Fibroblast of villous mesenchyme (primary cell): ENCODE results near the gene EMP2. TPM values are rescaled to one million over a fixed set of nuclear protein-coding genes. Genes with fewer than 3 reads are reported as not detected.

Experiments
- DNase-seq: peaks from one replicate; pipeline ENCODE4 v3.0.0-alpha.2; 2010; ENCODE audit warnings: low read depth
- H3K4me3 ChIP-seq: 2 replicates; pipeline ENCODE4 v1.5.1; 2011; ENCODE audit warnings: low read depth, mild to moderate bottlenecking, low read length
- total RNA-seq: library from RNA; depleted of rRNA; stranded (reverse); fragments of >200 nt; gene quantifications from 2 replicates; pipeline ENCODE4 v1.2.3, GENCODE V29; 2012
- TF ChIP-seq, protein P1 (sequence below): IDR thresholded peaks from 2 replicates; pipeline ENCODE4 v1.5.1; 2012; ENCODE audit warnings: low read depth, mild to moderate bottlenecking, low read length; ENCODE audit not compliant: insufficient read depth

EMP2 gene
- total RNA-seq, 1 donor, result 13.0 TPM

DNA sequence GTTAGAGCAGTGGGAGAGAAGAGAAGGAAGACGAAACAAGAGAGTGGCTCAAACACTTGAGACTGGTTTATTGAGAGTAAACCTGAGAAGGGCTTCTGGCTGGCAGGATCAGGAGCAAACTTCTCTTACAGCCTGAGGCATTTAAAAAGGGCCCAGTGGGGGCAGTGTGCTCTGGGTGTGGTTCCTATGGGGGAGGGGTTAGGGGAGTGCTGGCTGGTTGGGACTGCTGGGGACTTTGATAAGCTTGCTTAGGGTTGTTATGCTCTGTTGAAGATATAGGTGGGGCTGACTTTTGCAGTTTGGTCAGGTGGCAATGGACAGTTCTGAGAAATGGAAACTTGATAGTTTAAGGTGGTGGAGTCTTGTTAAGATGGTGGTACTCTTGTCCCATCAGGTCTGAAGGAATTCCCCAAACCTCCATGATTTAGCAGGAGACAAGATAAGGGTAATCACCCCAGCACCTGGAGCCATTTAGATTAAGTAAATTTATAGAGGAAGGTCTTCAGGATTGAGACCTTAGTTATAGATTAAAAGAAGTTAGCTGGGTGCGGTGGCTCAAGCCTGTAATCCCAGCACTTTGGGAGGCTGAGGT, 79.3 kb downstream of the EMP2 start:
- no peak overlapping the region for H3K4me3 ChIP-seq
- TF ChIP-seq, protein P1, sequence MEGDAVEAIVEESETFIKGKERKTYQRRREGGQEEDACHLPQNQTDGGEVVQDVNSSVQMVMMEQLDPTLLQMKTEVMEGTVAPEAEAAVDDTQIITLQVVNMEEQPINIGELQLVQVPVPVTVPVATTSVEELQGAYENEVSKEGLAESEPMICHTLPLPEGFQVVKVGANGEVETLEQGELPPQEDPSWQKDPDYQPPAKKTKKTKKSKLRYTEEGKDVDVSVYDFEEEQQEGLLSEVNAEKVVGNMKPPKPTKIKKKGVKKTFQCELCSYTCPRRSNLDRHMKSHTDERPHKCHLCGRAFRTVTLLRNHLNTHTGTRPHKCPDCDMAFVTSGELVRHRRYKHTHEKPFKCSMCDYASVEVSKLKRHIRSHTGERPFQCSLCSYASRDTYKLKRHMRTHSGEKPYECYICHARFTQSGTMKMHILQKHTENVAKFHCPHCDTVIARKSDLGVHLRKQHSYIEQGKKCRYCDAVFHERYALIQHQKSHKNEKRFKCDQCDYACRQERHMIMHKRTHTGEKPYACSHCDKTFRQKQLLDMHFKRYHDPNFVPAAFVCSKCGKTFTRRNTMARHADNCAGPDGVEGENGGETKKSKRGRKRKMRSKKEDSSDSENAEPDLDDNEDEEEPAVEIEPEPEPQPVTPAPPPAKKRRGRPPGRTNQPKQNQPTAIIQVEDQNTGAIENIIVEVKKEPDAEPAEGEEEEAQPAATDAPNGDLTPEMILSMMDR, result no peak

DNA sequence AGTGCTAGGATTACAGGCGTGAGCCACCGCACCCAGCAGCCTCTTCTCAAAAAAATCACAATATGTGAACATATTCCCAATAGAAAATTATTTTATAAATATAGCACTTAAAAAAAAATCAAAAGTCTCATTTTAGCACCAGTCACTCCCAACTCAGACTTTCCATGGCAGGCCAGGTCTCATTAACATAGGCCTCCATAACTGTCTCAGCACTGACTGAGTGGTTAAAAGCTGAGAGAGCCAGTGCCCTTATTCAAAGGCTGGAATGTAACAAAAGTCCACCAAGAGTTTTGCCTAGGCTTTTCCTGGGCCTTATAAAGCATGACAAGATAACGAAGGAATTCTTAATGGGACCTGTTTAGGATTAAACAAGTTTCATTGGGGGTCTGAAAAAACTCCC, 79.8 kb downstream of the EMP2 start:
- TF ChIP-seq, protein P1, result no peak
- no peak overlapping the region for H3K4me3 ChIP-seq
- no peak for DNase-seq

More for the DNA sequence above, 79.3 kb downstream of the EMP2 start:
- DNase-seq, result no peak

DNA sequence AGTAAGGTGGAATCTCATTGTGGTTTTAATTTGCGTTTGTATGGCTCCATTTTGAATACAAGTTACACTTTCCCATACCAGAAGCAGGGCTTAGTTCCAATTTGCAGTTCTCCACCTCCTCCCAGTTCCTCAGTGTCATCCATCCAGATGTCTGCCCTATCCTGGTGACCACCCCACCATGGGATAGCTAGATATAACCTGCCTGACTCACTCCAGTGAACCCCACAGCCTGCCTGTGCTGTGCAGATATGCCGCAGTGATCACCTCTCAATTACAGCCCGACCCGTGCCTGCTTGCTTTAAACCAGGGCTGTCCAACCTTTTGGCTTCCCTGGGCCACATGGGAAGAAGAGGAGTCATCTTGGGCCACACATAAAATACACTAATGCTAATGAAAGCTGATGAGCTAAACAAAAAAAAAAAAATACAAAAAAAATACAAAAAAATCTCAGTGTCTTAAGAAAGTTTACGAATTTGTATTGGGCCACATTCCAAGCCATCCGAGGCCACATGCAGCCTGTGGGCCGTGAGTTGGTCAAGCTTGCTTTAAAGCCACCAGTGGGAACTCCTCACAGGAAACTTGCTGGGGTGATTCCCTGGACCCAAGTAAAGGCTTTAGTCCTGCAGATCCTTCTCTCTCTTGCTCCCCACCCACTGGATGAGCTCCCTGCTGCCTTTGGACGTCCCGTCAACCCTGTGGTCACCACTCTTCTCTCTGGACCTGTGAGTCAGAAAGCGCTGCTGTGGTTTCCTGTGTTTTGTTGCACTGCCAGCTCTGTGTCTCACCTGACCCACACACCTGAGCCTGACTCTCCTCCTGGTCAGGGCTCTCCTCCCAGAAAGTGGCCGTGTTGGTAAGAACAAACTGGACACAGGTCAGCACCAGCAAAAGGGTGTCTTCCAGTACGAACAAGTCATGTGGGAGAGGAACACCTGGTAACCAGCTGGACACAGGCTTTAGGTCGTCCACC, 83.0 kb downstream of the EMP2 start:
- H3K4me3 ChIP-seq, result no peak overlapping the region
- TF ChIP-seq, protein P1, result no peak
- DNase-seq, result no peak

DNA sequence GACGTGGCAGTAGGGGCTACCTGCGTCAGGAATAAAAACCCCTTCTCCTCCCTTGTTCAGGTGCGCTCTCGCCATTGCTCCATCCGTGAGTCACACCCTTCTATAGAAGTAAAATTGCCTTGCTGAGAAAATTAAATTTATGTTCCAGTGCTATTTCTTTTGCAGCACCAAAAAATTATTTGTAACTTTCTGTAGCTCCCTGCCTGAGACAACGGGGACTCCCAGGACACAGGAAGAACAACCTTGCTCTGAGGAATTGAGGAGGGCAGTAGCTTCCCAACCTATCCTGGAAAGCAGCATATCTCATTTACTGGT, 85.4 kb downstream of the EMP2 start:
- no peak overlapping the region for H3K4me3 ChIP-seq

DNA sequence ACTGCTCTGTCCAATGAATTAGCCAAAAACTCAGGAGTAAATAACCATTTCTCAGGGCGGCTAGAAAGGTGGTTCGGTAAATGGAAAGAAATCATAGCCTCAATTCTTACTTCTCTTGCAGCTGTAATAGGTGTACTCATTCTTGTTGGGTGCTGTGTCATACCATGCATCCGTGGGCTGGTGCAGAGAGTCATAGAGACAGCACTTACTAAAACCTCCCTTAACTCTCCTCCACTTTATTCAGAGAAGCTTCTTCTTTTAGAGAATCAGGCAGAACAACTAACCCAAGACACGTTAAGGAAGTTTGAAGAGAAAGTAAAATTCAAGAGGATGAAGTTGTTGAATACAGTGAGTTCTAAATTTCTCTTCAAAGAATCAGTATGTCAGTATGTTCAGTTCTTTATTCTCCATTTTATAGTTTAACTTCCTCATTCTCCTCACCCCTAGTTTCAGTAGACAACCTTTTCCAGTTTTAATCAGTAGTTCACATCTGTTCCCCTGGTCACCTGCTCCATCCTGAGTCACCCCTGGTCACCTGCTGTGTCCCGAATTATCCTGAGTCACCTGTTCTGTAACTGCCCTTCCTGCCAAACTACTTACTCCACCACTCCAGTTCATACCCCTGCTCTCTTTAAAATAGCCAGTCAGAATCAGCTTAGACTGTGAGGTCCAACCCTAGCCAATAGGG, 85.9 kb downstream of the EMP2 start:
- TF ChIP-seq, protein P1, result no peak
- H3K4me3 ChIP-seq, result no peak overlapping the region
- DNase-seq, result no peak

More for the DNA sequence above, 85.4 kb downstream of the EMP2 start:
- no peak for DNase-seq
- TF ChIP-seq, protein P1, result no peak

DNA sequence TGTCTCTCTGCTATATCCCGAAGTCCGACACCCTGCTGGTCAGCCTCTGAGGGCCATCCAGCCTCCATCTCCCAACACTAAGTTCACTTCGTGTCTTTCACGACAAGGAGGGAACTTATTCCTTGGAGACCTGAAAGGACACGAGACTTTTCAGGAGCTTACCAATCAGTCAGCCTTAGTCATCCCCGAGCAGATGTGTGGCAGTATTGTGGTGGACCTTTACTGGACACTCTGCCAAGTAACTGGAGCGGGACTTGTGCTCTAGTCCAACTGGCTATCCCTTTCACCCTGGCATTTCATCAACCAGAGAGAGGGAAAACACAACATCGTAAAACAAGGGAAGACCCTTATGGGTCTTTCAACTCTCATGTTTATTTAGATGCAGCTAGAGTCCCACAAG, 87.1 kb downstream of the EMP2 start:
- TF ChIP-seq, protein P1, result no peak
- H3K4me3 ChIP-seq, result no peak overlapping the region
- no peak for DNase-seq
